ENCODE measurements around the gene ABCD1.
A peak's percentile ranks its signal among the peaks of the same experiment; 100 is the strongest.

ABCD1 gene

GRCh38 chrX:153773218-153773611 is 48.6 kb downstream of the ABCD1 start:
- Histone ChIP-seq H3K36me3 (ENCODE audit: low read depth) (no peaks in the 10 kb centered on the region), H3K27ac (ENCODE audit: poor library complexity, severe bottlenecking) (no peak overlapping the region), H3K9me3 (ENCODE audit: severe bottlenecking) (no peaks in the 10 kb centered on the region), H3K4me3 (ENCODE audit: severe bottlenecking) (no peak overlapping the region), H3K4me1 (ENCODE audit: insufficient read depth, poor library complexity, severe bottlenecking) (no peaks in the 10 kb centered on the region), H3K27me3 (ENCODE audit: insufficient read depth, poor library complexity, severe bottlenecking) (no peaks in the 10 kb centered on the region)
- TF ChIP-seq CTCF (IDR thresholded peaks at IDR 0.05; ENCODE audit: poor library complexity, severe bottlenecking) = no peak
- DNase-seq (ENCODE audit: low spot score) (peak; percentile 43), ATAC-seq (ENCODE audit: low read depth) (no peak)

- peak; percentile 45 for DNase-seq (ENCODE audit: low spot score)
- no peaks in the 10 kb centered on the region for H3K27me3 ChIP-seq (ENCODE audit: insufficient read depth, poor library complexity, severe bottlenecking)
- no peak for TF ChIP-seq CTCF (IDR thresholded peaks at IDR 0.05; ENCODE audit: poor library complexity, severe bottlenecking)
- H3K4me3 ChIP-seq (ENCODE audit: severe bottlenecking) = no peak overlapping the region
- no peak for ATAC-seq (ENCODE audit: low read depth)
- H3K9me3 ChIP-seq (ENCODE audit: severe bottlenecking) = no peaks in the 10 kb centered on the region
- no peaks in the 10 kb centered on the region for H3K4me1 ChIP-seq (ENCODE audit: insufficient read depth, poor library complexity, severe bottlenecking)
- no peaks in the 10 kb centered on the region for H3K36me3 ChIP-seq (ENCODE audit: low read depth)
- H3K27ac ChIP-seq (ENCODE audit: poor library complexity, severe bottlenecking) = no peak overlapping the region
These were observed 49.3 kb downstream of the ABCD1 start for GRCh38 chrX:153773741-153774575.

- H3K36me3 ChIP-seq (ENCODE audit: low read depth) = no peaks in the 10 kb centered on the region
- H3K4me1 ChIP-seq (ENCODE audit: insufficient read depth, poor library complexity, severe bottlenecking) = no peaks in the 10 kb centered on the region
- DNase-seq (ENCODE audit: low spot score) (no peak), ATAC-seq (ENCODE audit: low read depth) (no peak)
- H3K27me3 ChIP-seq (ENCODE audit: insufficient read depth, poor library complexity, severe bottlenecking) = no peaks in the 10 kb centered on the region
- no peak overlapping the region for H3K27ac ChIP-seq (ENCODE audit: poor library complexity, severe bottlenecking)
- no peaks in the 10 kb centered on the region for H3K9me3 ChIP-seq (ENCODE audit: severe bottlenecking)
- H3K4me3 ChIP-seq (ENCODE audit: severe bottlenecking) = no peak overlapping the region
- no peak for TF ChIP-seq CTCF (IDR thresholded peaks at IDR 0.05; ENCODE audit: poor library complexity, severe bottlenecking)
These were observed 50.1 kb downstream of the ABCD1 start for GRCh38 chrX:153774576-153775292.

GRCh38 chrX:153775293-153776119 is 50.9 kb downstream of the ABCD1 start:
- H3K4me3 ChIP-seq (ENCODE audit: severe bottlenecking) = no peak overlapping the region
- no peak for TF ChIP-seq CTCF (IDR thresholded peaks at IDR 0.05; ENCODE audit: poor library complexity, severe bottlenecking)
- ATAC-seq (ENCODE audit: low read depth) (no peak), DNase-seq (ENCODE audit: low spot score) (peak; percentile 34)
- H3K27me3 ChIP-seq (ENCODE audit: insufficient read depth, poor library complexity, severe bottlenecking) = no peaks in the 10 kb centered on the region
- H3K27ac ChIP-seq (ENCODE audit: poor library complexity, severe bottlenecking) = no peak overlapping the region
- no peaks in the 10 kb centered on the region for H3K9me3 ChIP-seq (ENCODE audit: severe bottlenecking)
- H3K4me1 ChIP-seq (ENCODE audit: insufficient read depth, poor library complexity, severe bottlenecking) = no peaks in the 10 kb centered on the region
- H3K36me3 ChIP-seq (ENCODE audit: low read depth) = no peaks in the 10 kb centered on the region

All from RWPE2 (cell line).